HG02970 (cell line): ENCODE measurements around the gene NDUFS1.
"Not testable (repeated sequence)": the region's sequence is repeated elsewhere in the genome, so short reads cannot be mapped to it uniquely, and the experiment has no call there.

Source experiments
- ATAC-seq: cut with Tn5 transposase; IDR thresholded peaks from one replicate; pipeline ENCODE4 v1.9.1; 2021; ENCODE audit warnings: mild to moderate bottlenecking, moderate library complexity, moderate number of reproducible peaks; ENCODE audit not compliant: unreplicated experiment, low FRiP score

The NDUFS1 gene

GRCh38 chr2:206163251-206163880, 4.1 kb upstream of the NDUFS1 start:
- no peak for ATAC-seq

DNA sequence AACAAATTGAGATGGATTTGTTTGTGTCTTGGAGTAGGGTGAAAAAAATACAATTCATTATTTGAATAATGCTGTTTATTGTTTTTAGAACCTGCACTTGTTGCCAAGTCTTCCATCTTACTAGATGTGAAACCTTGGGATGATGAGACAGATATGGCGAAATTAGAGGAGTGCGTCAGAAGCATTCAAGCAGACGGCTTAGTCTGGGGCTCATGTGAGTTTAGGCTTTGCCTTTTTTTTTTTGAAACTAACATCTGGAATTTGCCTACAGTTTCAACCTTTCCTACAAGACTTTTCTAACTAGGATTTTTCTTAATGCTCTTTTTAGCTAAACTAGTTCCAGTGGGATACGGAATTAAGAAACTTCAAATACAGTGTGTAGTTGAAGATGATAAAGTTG, 3.2 kb upstream of the NDUFS1 start:
- ATAC-seq, result not testable (repeated sequence)

GRCh38 chr2:206160807-206161179, 1.5 kb upstream of the NDUFS1 start:
- ATAC-seq, result no peak

DNA sequence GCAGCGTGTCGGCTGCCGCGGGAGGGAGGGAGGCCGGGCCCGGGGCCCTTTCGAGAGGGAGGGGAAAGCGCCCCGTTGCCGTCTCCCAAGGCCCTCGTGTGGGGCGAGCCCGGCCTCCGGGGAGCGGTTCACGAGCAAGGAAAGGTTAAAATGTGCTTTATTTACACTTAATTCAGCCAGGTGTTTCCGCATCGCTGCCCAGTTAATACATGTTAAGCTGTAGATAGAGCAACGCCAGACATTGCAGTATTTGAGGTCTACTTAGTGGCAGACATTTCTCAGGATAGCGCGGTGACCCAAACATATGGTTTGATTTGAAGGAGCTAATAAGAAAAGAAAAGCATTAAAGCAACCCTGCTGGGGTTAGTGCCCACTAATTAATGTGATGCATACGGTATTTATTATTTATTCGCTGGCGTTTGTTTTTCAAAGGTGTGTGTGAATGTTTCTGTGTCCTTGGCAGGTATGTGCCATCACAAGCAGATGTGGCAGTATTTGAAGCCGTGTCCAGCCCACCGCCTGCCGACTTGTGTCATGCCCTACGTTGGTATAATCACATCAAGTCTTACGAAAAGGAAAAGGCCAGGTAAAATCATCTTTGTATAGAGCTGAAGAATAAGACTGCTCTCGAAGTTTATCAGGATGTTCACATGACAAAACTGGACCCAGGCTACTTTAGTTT, 1.0 kb upstream of the NDUFS1 start:
- ATAC-seq, result peak; percentile 53

- peak; percentile 10 for ATAC-seq
Measured at GRCh38 chr2:206158563-206159345, 490 bp downstream of the NDUFS1 start.

DNA sequence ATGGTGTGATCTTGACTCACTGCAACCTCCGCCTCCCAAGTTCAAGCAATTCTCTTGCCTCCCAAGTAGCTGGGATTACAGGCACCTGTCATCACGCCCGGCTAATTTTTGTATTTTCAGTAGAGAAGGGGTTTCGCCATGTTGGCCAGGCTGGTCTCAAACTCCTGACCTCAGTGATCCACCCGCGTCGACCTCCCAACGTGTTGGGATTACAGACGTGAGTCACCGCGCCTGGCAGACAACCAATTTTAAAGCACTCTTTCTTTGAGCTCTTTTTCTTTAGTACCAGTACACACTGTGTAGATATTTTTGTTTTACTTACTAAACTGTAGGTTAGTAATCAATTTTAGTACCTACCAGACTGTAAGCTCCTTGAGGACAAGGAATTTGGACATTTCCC, 2.2 kb downstream of the NDUFS1 start:
- ATAC-seq, result not testable (repeated sequence)

GRCh38 chr2:206154197-206154596, 5.0 kb downstream of the NDUFS1 start:
- ATAC-seq, result no peak

DNA sequence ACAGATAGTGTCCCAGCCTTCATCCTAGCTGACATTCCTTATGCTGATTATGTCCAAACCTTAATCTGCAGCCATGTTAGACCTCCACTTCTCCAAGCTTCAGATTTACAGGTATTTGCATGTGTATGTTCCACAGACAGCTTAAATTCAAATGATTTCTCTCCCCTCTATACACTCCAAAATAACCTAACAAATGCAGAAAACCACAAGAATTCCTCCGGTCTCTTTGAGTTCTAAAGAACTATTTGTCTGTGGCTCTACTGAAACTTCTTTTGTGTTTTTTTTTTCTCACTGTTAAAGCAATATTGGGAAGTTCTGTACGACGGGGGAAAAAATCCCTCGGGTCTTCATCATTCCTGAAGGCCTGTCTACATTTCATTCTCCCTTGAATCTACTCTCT, 8.6 kb downstream of the NDUFS1 start:
- no peak for ATAC-seq

- no peak for ATAC-seq
Measured at GRCh38 chr2:206150168-206150567, 9.1 kb downstream of the NDUFS1 start.

GRCh38 chr2:206149330-206149729, 9.9 kb downstream of the NDUFS1 start:
- ATAC-seq, result no peak

DNA sequence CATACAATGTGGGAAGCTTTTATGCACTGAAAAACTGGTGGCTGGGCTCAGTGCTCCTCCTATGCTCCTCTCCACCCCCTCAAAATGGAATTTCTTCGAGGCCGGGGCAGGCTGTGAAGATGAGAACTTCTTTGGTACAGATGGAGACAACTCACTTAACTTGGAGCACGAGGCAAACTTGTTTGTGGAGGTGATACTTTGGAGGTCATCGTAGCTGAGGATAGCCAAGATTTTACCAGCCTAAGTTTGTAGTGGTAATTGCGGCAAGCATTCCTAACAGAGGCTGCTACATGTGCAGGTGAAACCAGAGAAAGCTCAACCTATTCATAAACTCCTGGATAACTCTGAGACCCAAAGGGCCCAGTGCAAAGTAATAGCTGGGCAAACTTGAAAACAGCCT, 13.6 kb downstream of the NDUFS1 start:
- ATAC-seq, result no peak

DNA sequence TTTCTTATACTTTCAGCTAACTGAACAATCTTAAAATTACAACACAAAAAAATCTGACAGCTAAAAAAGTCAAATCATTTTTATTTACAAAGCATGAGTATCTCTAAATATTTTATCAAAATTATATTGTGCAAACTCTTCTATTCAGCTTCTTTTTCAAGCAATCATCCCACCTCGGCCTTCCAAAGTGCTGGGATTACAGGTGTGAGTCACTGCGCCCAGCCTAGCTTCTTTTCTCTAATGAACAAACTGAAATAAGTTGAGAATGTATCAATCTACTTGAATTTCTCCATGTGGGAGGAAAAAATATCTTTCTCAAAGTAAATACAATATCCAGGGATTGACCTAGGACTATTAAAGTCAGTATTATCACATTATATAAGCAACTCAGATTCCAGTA, 14.9 kb downstream of the NDUFS1 start:
- ATAC-seq, result no peak

DNA sequence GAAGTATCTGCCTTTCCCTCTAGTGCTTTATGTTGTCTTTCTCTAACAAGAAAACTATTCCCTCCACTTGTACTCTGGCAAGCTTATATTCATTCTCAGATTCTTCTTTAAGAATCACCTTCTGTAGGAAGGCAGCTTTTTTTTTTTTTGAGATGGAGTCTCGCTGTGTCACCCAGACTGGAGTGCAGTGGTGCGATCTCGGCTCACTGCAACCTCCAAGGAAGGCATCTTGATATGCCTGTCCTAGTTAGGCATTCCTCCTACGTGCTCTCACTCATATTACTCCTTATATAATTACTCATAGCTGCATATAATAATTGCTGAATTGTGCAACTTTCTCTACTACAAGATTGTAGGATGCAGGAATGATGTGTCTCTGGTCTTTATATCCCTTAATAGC, 15.8 kb downstream of the NDUFS1 start:
- no peak for ATAC-seq

DNA sequence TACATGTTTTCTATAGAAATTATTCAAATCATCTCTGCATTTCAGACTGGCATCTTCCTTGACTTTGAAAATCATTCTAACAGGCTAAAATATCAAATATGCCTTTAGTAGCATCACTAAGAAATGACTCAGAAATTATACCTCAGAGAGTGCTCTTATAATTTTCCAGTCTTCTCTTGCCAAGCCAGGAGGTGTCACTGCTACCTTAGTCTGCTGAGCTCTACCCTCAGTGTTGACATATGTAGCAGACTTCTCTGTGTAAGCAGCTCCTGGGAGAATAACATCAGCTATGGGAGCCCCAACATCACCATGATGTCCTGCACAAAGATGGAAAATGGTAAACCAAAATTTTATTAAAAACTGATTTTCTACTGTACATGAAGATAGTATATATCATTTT, 31.6 kb downstream of the NDUFS1 start:
- no peak for ATAC-seq

GRCh38 chr2:206125901-206126300, 33.3 kb downstream of the NDUFS1 start:
- no peak for ATAC-seq

DNA sequence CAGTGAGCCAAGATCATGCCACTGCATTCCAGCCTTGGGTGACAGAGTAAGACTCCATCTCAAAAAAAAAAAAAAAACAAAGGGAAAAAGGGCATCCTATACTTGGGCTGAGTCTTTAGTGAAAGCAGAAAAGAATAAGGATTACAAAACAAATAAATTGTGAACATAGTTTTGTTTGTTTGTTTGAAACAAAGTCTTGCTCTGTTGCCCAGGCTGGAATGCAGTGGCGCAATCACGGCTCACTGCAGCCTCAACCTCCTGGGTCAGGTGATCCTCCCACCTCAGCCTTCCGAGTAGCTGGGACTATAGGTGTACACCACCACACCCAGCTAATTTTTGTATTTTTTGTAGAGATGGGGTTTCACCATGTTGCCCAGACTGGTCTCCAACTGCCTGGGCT, 36.7 kb downstream of the NDUFS1 start:
- ATAC-seq, result not testable (repeated sequence)

DNA sequence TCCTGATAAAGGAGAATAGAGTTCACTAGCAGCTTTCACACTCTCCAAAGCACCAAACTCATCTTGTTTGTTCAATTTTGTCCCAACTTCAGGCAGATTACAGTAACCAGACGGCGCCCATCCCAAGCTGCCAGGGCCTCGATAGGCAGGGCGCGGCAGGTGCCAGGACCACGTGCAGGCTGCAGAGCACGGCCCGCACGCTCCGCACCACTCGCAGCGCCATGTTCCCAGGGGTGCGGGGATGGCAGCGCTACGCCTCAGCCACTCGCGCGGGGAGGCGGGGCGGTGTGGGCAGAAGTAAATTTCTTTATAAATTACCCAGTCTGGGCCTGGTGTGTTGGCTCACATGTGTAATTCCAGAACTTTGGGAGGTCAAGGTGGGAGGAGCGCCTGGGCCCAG, 43.0 kb downstream of the NDUFS1 start:
- ATAC-seq, result no peak

- no peak for ATAC-seq
Measured at GRCh38 chr2:206115026-206115578, 44.1 kb downstream of the NDUFS1 start.

GRCh38 chr2:206112846-206113547, 46.2 kb downstream of the NDUFS1 start:
- no peak for ATAC-seq

DNA sequence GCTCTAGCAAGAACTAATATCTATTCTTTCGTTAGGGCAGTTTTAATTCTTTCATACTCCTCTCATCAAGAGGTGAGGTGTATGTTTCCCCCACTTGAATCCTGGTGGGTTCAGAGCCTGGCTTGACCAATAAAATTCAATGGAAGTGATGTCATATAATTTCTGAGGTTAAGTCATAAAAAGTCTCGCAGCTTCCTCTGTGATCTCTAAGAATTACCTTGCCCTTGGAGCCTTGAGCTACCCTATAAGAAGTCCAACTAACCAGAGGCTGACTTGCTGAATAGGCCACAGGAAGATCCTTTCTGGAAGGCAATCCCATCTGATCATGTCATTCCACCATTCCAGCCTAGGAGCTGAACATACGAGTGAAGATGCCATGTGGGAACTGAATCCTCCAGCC, 47.1 kb downstream of the NDUFS1 start:
- ATAC-seq, result no peak

DNA sequence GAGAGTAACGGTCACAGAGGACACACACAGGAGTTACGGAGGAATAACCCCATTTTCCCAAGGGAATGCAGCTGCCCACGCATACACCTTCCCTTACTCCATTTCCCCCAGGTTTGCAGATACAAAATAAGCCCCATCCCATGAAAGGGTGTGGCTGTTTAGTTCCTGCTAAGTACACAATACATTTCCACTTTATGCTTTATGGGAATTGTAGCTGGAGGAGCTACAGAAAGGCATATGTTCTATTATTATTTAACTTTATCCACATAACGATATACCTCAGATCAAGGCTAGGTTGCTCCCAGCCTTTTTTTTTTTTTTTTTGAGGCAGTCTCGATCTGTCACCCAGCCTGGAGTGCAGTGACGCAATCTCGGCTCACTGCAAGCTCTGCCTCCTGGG, 50.5 kb downstream of the NDUFS1 start:
- ATAC-seq, result no peak
